A673 (cell line): ENCODE results near the gene SEMA5A. TPM values are rescaled to one million over a fixed set of nuclear protein-coding genes. Genes with fewer than 3 reads are reported as not detected.

ENCODE experiments used
- BruUV-seq: library from RNA; stranded (reverse); fragments of 400-500 nt; replicated peaks from 2 replicates; lab custom pipeline; 2021; lab: Mats Ljungman, UMichigan
- CTCF ChIA-PET: fragments of 300-600 bp; sonication (Branson Sonifier 250); formaldehyde crosslinking; loops from one replicate; lab custom pipeline; 2022; ENCODE audit warnings: antibody characterized with exemption; lab: Charles Lee
- POLR2A ChIA-PET: fragments of 300-600 bp; sonication (Branson Sonifier 250); formaldehyde crosslinking; loops from one replicate; lab custom pipeline; 2022; ENCODE audit warnings: antibody characterized with exemption; ENCODE audit not compliant: low non-redundant PET; lab: Charles Lee
- DNase-seq: peaks from one replicate; pipeline ENCODE4 v3.0.0-alpha.2; 2015; ENCODE audit warnings: low spot score
- H3K27ac ChIP-seq: fragments of 200-600 bp; sonication (generic); 2 replicates; pipeline ENCODE4 v1.5.1; 2016; ENCODE audit warnings: mixed run types, low read depth, mild to moderate bottlenecking, mixed read lengths, antibody characterized with exemption, low read length; ENCODE audit not compliant: poor library complexity, severe bottlenecking
- H3K27me3 ChIP-seq: fragments of 200-600 bp; sonication (generic); replicated peaks from 2 replicates; pipeline ENCODE4 v1.6.1; 2017; ENCODE audit warnings: mixed run types, low read depth, mild to moderate bottlenecking, mixed read lengths, antibody characterized with exemption, low read length; ENCODE audit not compliant: insufficient read depth, poor library complexity
- H3K36me3 ChIP-seq: fragments of 200-600 bp; sonication (generic); 2 replicates; pipeline ENCODE4 v1.6.1; 2016; ENCODE audit warnings: mixed run types, mild to moderate bottlenecking, mixed read lengths, antibody characterized with exemption, low read length; ENCODE audit not compliant: insufficient read depth, poor library complexity, severe bottlenecking
- H3K4me1 ChIP-seq: fragments of 200-600 bp; sonication (generic); 2 replicates; pipeline ENCODE4 v1.6.1; 2017; ENCODE audit warnings: mixed run types, mild to moderate bottlenecking, mixed read lengths, antibody characterized with exemption, low read length; ENCODE audit not compliant: insufficient read depth, poor library complexity, severe bottlenecking
- H3K4me3 ChIP-seq: fragments of 200-600 bp; sonication (generic); 2 replicates; pipeline ENCODE4 v1.5.1; 2016; ENCODE audit warnings: low read depth, mixed run types, mild to moderate bottlenecking, mixed read lengths, low read length; ENCODE audit not compliant: poor library complexity, severe bottlenecking
- H3K9me3 ChIP-seq: fragments of 200-600 bp; sonication (generic); 2 replicates; pipeline ENCODE4 v1.6.1; 2016; ENCODE audit warnings: mixed run types, low read depth, mild to moderate bottlenecking, mixed read lengths, antibody characterized with exemption, low read length; ENCODE audit not compliant: poor library complexity, severe bottlenecking
- EZH2 ChIP-seq: fragments of 200-600 bp; sonication (generic); IDR thresholded peaks from 2 replicates; pipeline ENCODE4 v1.6.1; 2017; ENCODE audit warnings: borderline replicate concordance, low read depth, mild to moderate bottlenecking, mixed read lengths, antibody characterized with exemption, low read length; ENCODE audit not compliant: poor library complexity, severe bottlenecking
- intact Hi-C: fragments of 100-400 bp; cut with micrococcal nuclease; formaldehyde crosslinking; loops from one replicate; pipeline ENCODE4 v1.10.0; 2022; ENCODE audit not compliant: unreplicated experiment
- total RNA-seq: library from RNA; stranded (reverse); gene quantifications from 2 replicates; pipeline ENCODE4 v1.2.3, GENCODE V29; 2021
- TF ChIP-seq, protein P1 (sequence below): fragments of 300-800, 200-600 bp; sonication (generic); conservative IDR thresholded peaks from 2 replicates; pipeline ENCODE4 v1.5.1; 2017; ENCODE audit warnings: low read depth, mild to moderate bottlenecking, antibody characterized with exemption, low read length, moderate library complexity, mixed read lengths

Gene SEMA5A
- total RNA-seq, 1 experiment from 2014 or later: 0.17 TPM

DNA sequence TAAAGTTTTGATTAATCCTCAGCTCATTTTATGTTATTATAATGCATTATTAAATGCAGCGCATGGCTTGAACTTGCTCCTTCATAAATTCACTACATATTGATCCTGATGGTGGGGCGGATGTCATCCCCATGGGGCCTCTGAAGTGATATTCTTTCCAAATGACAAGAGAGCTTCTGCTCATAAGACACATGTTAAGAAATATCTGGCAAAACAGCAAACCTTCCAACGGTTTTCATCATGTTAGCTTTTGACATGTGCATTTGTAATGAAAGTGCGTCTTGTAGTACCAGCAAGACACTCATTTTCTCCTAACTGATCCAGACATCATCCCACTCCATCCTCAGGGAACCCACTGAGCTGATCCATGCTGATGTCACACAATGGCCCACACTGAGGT, 45.7 kb downstream of the SEMA5A start:
- POLR2A ChIA-PET: no interaction called here
- H3K27me3 ChIP-seq: no peaks in the 10 kb centered on the region
- no TSS peak for BruUV-seq
- intact Hi-C loops: no loop called here
- no peaks in the 10 kb centered on the region for H3K36me3 ChIP-seq
- CTCF ChIA-PET: no interaction called here
- H3K4me3 ChIP-seq: no peak overlapping the region
- TF ChIP-seq EZH2: no peak
- TF ChIP-seq, protein P1, sequence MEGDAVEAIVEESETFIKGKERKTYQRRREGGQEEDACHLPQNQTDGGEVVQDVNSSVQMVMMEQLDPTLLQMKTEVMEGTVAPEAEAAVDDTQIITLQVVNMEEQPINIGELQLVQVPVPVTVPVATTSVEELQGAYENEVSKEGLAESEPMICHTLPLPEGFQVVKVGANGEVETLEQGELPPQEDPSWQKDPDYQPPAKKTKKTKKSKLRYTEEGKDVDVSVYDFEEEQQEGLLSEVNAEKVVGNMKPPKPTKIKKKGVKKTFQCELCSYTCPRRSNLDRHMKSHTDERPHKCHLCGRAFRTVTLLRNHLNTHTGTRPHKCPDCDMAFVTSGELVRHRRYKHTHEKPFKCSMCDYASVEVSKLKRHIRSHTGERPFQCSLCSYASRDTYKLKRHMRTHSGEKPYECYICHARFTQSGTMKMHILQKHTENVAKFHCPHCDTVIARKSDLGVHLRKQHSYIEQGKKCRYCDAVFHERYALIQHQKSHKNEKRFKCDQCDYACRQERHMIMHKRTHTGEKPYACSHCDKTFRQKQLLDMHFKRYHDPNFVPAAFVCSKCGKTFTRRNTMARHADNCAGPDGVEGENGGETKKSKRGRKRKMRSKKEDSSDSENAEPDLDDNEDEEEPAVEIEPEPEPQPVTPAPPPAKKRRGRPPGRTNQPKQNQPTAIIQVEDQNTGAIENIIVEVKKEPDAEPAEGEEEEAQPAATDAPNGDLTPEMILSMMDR: no peak
- DNase-seq: no peak
- H3K4me1 ChIP-seq: no peaks in the 10 kb centered on the region
- no peak overlapping the region for H3K27ac ChIP-seq
- H3K9me3 ChIP-seq: no peaks in the 10 kb centered on the region

GRCh38 chr5:9499498-9499876, 46.4 kb downstream of the SEMA5A start:
- no peak for TF ChIP-seq EZH2
- TF ChIP-seq, protein P1: no peak
- no peak for DNase-seq
- BruUV-seq: no TSS peak
- H3K36me3 ChIP-seq: no peaks in the 10 kb centered on the region
- ChIA-PET CTCF (no interaction called here), POLR2A (no interaction called here)
- no peak overlapping the region for H3K27ac ChIP-seq
- intact Hi-C loops: no loop called here
- H3K27me3 ChIP-seq: no peaks in the 10 kb centered on the region
- H3K4me3 ChIP-seq: no peak overlapping the region
- H3K9me3 ChIP-seq: no peaks in the 10 kb centered on the region
- H3K4me1 ChIP-seq: no peaks in the 10 kb centered on the region

GRCh38 chr5:9498541-9499497, 47.1 kb downstream of the SEMA5A start:
- no peak for TF ChIP-seq EZH2
- TF ChIP-seq, protein P1: 0 out of 2 replicates have a peak, but pooled peaks have one; percentile 35
- H3K27ac ChIP-seq: no peak overlapping the region
- ChIA-PET POLR2A (no interaction called here), CTCF (no interaction called here)
- H3K4me3 ChIP-seq: no peak overlapping the region
- intact Hi-C loops: no loop called here
- no peaks in the 10 kb centered on the region for H3K27me3 ChIP-seq
- no peaks in the 10 kb centered on the region for H3K9me3 ChIP-seq
- no peaks in the 10 kb centered on the region for H3K36me3 ChIP-seq
- no TSS peak for BruUV-seq
- no peaks in the 10 kb centered on the region for H3K4me1 ChIP-seq
- peak; percentile 34 for DNase-seq
